Keratinocyte (primary cell): Measurements from ENCODE around the gene ELP4. TPM values are rescaled to one million over a fixed set of nuclear protein-coding genes. Genes with fewer than 3 reads are reported as not detected.

Source experiments
- DNase-seq: peaks from one replicate; pipeline ENCODE4 v3.0.0-alpha.2; 2011; ENCODE audit warnings: low read depth, missing footprints, low spot score
- FAIRE-seq: peaks from 2 replicates; lab custom pipeline; 2011; peaks lifted over from hg19 to GRCh38; lab: Jason Lieb, UNC
- H2AFZ ChIP-seq: 2 replicates; pipeline ENCODE4 v1.6.0; 2012; ENCODE audit warnings: low read length, control low read depth, inconsistent platforms; ENCODE audit not compliant: control insufficient read depth
- H3K27ac ChIP-seq: 2 replicates; pipeline ENCODE4 v1.5.1; 2011; ENCODE audit warnings: low read length; ENCODE audit not compliant: control insufficient read depth, insufficient read depth
- H3K27me3 ChIP-seq: 3 replicates; pipeline ENCODE4 v1.6.0; 2011; ENCODE audit warnings: low read length; ENCODE audit not compliant: control insufficient read depth, insufficient read depth; ENCODE audit errors: extremely low read depth
- H3K36me3 ChIP-seq, 2 experiments: 2 replicates in 1 of 2; 3 replicates in 1 of 2; pipeline ENCODE4 v1.5.1; 2011; ENCODE audit warnings: low read length in 2 of 2, mild to moderate bottlenecking in 1 of 2; ENCODE audit not compliant: control insufficient read depth in 2 of 2, insufficient read depth in 2 of 2; ENCODE audit errors: extremely low read depth in 1 of 2
- H3K4me1 ChIP-seq: 3 replicates; pipeline ENCODE4 v1.5.1; 2011; ENCODE audit warnings: low read length; ENCODE audit not compliant: control insufficient read depth, insufficient read depth; ENCODE audit errors: extremely low read depth
- H3K4me2 ChIP-seq: 3 replicates; pipeline ENCODE4 v1.6.0; 2011; ENCODE audit warnings: low read depth, low read length; ENCODE audit not compliant: control insufficient read depth, insufficient read depth; ENCODE audit errors: extremely low read depth
- H3K4me3 ChIP-seq, 3 experiments: fragments of 200-600 bp in 1 of 3; sonication (generic) in 1 of 3; 2 replicates in 2 of 3; 3 replicates in 1 of 3; pipeline ENCODE4 v1.5.1; 2011 to 2016; ENCODE audit warnings: low read length in 3 of 3, mild to moderate bottlenecking in 3 of 3, control low read depth in 2 of 3, inconsistent platforms in 1 of 3, low read depth in 1 of 3, mixed read lengths in 1 of 3, mixed run types in 1 of 3, moderate library complexity in 1 of 3; ENCODE audit not compliant: control insufficient read depth in 2 of 3, insufficient read depth in 2 of 3; ENCODE audit errors: extremely low read depth in 1 of 3
- H3K79me2 ChIP-seq: 2 replicates; pipeline ENCODE4 v1.6.0; 2012; ENCODE audit warnings: low read length; ENCODE audit not compliant: control insufficient read depth, insufficient read depth
- H3K9ac ChIP-seq: 3 replicates; pipeline ENCODE4 v1.6.0; 2011; ENCODE audit warnings: low read length; ENCODE audit not compliant: control insufficient read depth, insufficient read depth; ENCODE audit errors: extremely low read depth
- H3K9me1 ChIP-seq: 3 replicates; pipeline ENCODE4 v1.6.0; 2011; ENCODE audit warnings: low read length; ENCODE audit not compliant: control insufficient read depth, insufficient read depth; ENCODE audit errors: extremely low read depth
- H3K9me3 ChIP-seq: 2 replicates; pipeline ENCODE4 v1.5.1; 2012; ENCODE audit warnings: low read depth, low read length; ENCODE audit not compliant: control insufficient read depth
- H4K20me1 ChIP-seq: 3 replicates; pipeline ENCODE4 v1.6.0; 2011; ENCODE audit warnings: low read length; ENCODE audit not compliant: control insufficient read depth, insufficient read depth; ENCODE audit errors: extremely low read depth
- CTCF ChIP-seq, 3 experiments: IDR thresholded peaks in 1 of 3; conservative IDR thresholded peaks in 1 of 3; optimal IDR thresholded peaks in 1 of 3; 2 replicates in 2 of 3; 3 replicates in 1 of 3; pipeline versions ENCODE3 to v1.5.1; 2011; ENCODE audit warnings: low read length in 3 of 3, mild to moderate bottlenecking in 3 of 3, moderate library complexity in 2 of 3, control low read depth in 1 of 3, inconsistent platforms in 1 of 3; ENCODE audit not compliant: insufficient read depth in 2 of 3; ENCODE audit errors: extremely low read depth in 1 of 3
- EZH2 ChIP-seq: IDR thresholded peaks from one replicate; pipeline ENCODE4 v1.6.1; 2012; ENCODE audit warnings: inconsistent platforms, mild to moderate bottlenecking, low read length, moderate library complexity
- dilution Hi-C: fragments of 300-500 bp; cut with MboI; formaldehyde crosslinking; loops from one replicate; pipeline ENCODE4 v1.7.0; 2020; ENCODE audit warnings: low sequenced_read_pairs; ENCODE audit not compliant: extremely low pct_ligation_motif_present
- polyA plus RNA-seq, 5 experiments: library from polyadenylated mRNA; depleted of rRNA in 3 of 5; stranded (reverse) in 3 of 5; stranded (forward) in 1 of 5; unstranded in 1 of 5; fragments of >200 nt; gene quantifications; 1 replicate in 1 of 5; 2 replicates in 3 of 5; 3 replicates in 1 of 5; pipeline versions ENCODE4 v1.2.1 to v1.2.3, GENCODE V29; 2011 to 2012; ENCODE audit warnings: missing spikeins in 2 of 5, low read depth in 1 of 5, low replicate concordance in 1 of 5

Gene ELP4
- polyA plus RNA-seq, 1 donor (not counting 4 experiments of a cell fraction or from before 2014, with no cell fraction given), result 29.6 TPM

GRCh38 chr11:31617246-31617645, 107.7 kb downstream of the ELP4 start:
- no peaks in the 10 kb centered on the region for H3K9me3 ChIP-seq
- DNase-seq, result no peak
- dilution Hi-C loops, result no loop called here
- H3K27me3 ChIP-seq, result no peaks in the 10 kb centered on the region
- no peak overlapping the region for H3K4me2 ChIP-seq
- H3K79me2 ChIP-seq, result no peaks in the 10 kb centered on the region
- H3K9me1 ChIP-seq, result no peaks in the 10 kb centered on the region
- FAIRE-seq, result no peak
- H2AFZ ChIP-seq, result no peak overlapping the region
- H3K4me3 ChIP-seq, result no peak overlapping the region
- TF ChIP-seq EZH2, result no peak
- no peaks in the 10 kb centered on the region for H3K4me1 ChIP-seq
- H3K27ac ChIP-seq, result no peak overlapping the region
- no peaks in the 10 kb centered on the region for H4K20me1 ChIP-seq
- H3K36me3 ChIP-seq, result no peaks in the 10 kb centered on the region
- no peak overlapping the region for H3K9ac ChIP-seq

- dilution Hi-C loops, result no loop called here
- Histone ChIP-seq H3K36me3 (no peaks in the 10 kb centered on the region), H4K20me1 (no peaks in the 10 kb centered on the region), H3K27ac (no peak overlapping the region), H3K79me2 (no peaks in the 10 kb centered on the region), H3K9me3 (no peaks in the 10 kb centered on the region), H3K4me1 (no peaks in the 10 kb centered on the region), H3K9ac (no peak overlapping the region), H3K9me1 (no peaks in the 10 kb centered on the region), H3K4me3 (no peak overlapping the region), H3K27me3 (no peaks in the 10 kb centered on the region), H2AFZ (no peak overlapping the region), H3K4me2 (no peak overlapping the region)
- TF ChIP-seq CTCF (optimal IDR thresholded peaks at IDR 0.05 in 1 of 3, IDR thresholded peaks at IDR 0.05 in 1 of 3, conservative IDR thresholded peaks at IDR 0.05 in 1 of 3; ENCODE audit: extremely low read depth in 1 of 3, insufficient read depth in 2 of 3, low read length in 3 of 3), result no peak
- no peak for TF ChIP-seq EZH2
- no peak for DNase-seq
- no peak for FAIRE-seq
These were observed 110.4 kb downstream of the ELP4 start for GRCh38 chr11:31619980-31620379.

- Histone ChIP-seq H3K9ac (no peak overlapping the region), H3K4me1 (no peaks in the 10 kb centered on the region), H3K9me1 (no peaks in the 10 kb centered on the region), H3K4me2 (no peak overlapping the region), H3K9me3 (no peaks in the 10 kb centered on the region), H4K20me1 (no peaks in the 10 kb centered on the region), H3K4me3 (no peak overlapping the region), H2AFZ (no peak overlapping the region), H3K79me2 (no peaks in the 10 kb centered on the region), H3K36me3 (no peaks in the 10 kb centered on the region), H3K27ac (no peak overlapping the region), H3K27me3 (no peaks in the 10 kb centered on the region)
- no peak for TF ChIP-seq EZH2
- no peak for TF ChIP-seq CTCF (optimal IDR thresholded peaks at IDR 0.05 in 1 of 3, IDR thresholded peaks at IDR 0.05 in 1 of 3, conservative IDR thresholded peaks at IDR 0.05 in 1 of 3; ENCODE audit: extremely low read depth in 1 of 3, insufficient read depth in 2 of 3, low read length in 3 of 3)
- no peak for FAIRE-seq
- dilution Hi-C loops, result no loop called here
- DNase-seq, result no peak
These were observed 110.9 kb downstream of the ELP4 start for GRCh38 chr11:31620434-31620833.
